Measurements from ENCODE around the gene EXD3.

DNA sequence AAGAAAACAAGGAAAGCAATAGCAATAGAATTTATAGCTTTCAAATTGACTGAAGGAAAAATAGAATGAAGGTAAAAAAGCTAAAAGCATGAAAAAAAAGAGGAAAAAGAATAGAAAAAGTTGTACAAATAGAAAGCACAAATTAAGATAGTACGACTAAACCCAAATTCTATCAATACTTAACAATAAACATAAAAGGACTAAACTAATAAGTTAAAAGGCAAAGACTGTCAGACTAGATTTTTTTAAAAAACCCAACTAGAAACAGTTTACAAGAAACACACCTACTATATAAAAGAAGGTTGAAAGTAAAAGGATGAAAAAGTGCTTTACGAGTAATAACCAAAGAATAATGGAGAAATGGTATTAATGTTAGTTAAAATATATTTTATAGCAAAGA lies 86.2 kb downstream of the EXD3 start:
- TF ChIP-seq, protein P1, sequence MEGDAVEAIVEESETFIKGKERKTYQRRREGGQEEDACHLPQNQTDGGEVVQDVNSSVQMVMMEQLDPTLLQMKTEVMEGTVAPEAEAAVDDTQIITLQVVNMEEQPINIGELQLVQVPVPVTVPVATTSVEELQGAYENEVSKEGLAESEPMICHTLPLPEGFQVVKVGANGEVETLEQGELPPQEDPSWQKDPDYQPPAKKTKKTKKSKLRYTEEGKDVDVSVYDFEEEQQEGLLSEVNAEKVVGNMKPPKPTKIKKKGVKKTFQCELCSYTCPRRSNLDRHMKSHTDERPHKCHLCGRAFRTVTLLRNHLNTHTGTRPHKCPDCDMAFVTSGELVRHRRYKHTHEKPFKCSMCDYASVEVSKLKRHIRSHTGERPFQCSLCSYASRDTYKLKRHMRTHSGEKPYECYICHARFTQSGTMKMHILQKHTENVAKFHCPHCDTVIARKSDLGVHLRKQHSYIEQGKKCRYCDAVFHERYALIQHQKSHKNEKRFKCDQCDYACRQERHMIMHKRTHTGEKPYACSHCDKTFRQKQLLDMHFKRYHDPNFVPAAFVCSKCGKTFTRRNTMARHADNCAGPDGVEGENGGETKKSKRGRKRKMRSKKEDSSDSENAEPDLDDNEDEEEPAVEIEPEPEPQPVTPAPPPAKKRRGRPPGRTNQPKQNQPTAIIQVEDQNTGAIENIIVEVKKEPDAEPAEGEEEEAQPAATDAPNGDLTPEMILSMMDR (IDR thresholded peaks at IDR 0.05): no peak
- no peak for TF ChIP-seq POLR2A (IDR thresholded peaks at IDR 0.05)

Measured in breast epithelium (tissue), 3 donors.